NCI-H2196 treated with DMSO at 0.1 percent for 48 hours (cell line): ENCODE measurements around the gene XXYLT1.
"Not testable (repeated sequence)": the region's sequence is repeated elsewhere in the genome, so short reads cannot be mapped to it uniquely, and the experiment has no call there.

Experiments used
- DNase-seq: peaks from one replicate; lab custom pipeline; 2025; ENCODE audit not compliant: unreplicated experiment; lab: John Stamatoyannopoulos, UW

Gene XXYLT1

DNA sequence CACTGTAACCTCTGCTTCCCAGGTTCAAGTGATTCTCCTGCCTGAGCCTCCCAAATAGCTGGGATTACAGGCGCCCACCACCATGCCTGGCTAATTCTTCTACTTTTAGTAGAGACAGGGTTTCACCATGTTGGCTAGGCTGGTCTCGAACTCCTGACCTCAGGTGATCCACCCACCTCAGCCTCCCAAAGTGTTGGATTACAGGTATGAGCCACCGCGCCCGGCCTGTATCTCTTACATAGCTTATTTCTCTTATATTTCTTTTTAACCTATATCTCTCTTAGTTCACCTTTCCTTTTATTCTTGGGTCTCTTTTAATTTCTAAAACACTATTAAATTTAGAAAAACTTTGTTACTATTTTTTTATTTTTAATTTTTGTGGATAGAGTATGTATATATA is 42.1 kb downstream of the XXYLT1 start:
- not testable (repeated sequence) for DNase-seq

DNA sequence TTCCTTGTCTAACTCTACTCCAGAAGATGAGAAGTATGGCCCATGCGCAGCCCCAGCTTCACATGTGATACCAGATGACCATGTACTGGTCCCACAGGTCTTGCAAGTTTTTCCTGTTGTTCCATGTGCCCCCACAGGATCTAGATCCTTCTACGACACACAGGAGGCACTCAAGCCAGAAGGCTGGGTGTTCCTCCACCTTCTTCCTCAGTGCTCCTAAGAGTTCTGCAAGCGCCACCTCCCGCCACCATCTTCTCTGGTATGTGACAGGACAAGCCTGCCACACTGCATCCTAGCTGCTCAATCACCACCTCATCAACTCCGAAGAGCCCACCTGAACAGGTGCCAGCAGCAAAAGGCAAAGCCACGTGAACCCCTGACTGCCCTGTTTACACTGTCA is 43.1 kb downstream of the XXYLT1 start:
- DNase-seq = no peak

DNA sequence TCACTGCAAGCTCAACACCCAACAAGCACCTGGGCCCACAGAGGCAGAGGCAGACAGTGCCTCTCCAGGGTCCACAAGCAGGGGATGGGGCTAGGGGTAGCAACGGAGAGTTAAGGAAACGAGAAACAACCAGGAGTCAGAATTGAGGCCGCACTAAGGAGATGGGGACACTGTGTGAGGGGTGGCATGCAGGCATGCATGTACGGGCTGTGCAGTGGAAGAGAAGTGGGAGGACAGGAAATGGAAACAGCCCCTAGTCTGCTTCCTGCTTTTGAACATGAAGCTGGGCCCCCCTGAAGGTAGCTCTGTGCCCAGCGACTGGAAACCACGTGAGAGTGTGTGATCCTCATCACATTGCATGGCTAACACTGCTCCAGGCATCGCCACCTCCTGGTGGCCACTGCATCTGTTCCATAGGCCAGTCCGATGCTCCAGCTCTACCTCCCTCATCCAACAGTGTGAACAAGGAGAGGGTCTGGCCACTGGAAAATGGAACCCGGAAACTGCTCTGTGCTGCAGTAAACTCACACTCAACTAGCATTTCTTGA is 44.0 kb downstream of the XXYLT1 start:
- DNase-seq = no peak

DNA sequence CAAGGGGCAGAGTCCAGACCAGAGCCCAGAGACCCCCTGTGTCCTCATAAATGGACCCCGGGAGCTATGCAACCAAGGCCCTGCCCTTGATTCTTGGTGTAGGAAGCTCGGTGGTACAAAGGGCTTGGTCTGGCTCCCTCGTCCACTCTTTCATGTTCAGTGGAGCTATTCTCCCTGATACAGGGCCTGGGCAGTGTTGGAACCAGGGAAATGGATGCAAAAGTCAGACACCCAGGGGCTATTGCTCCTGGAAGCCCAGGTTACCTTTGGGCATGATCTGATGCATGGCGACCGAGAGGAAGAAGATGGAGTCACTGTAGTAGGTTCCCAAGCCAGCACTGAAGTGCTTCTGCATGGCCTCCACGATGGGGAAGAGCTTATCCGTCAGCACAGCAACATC is 44.5 kb downstream of the XXYLT1 start:
- DNase-seq = no peak

DNA sequence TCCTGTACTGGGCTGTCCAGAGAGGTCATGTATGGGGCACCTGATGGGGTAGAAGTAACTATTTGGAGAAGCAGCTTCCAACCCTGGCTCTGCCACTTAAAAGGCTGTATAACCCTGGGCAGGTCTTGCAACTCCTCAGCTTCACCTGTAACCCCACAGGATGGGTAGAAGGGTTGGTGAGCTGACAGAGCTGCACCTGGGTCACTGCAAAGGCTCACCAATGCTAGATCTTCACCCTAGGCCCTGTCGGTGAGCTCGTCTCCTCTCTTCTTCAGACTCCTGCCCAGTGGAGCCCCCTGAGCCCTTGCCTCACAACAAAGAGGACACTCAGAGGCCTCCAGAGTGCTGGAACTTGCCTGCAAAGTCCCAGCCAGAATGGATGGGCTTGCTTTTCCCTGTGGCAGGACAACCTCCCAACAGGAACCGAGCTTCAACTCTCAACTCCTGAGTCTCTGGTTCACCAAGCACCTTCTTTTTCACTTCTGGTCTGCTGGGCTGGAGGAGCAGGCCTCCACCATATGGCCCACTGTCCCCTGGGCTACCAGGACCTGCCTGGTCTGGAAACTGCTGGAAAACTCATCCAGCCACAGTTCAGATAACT is 45.9 kb downstream of the XXYLT1 start:
- no peak for DNase-seq

DNA sequence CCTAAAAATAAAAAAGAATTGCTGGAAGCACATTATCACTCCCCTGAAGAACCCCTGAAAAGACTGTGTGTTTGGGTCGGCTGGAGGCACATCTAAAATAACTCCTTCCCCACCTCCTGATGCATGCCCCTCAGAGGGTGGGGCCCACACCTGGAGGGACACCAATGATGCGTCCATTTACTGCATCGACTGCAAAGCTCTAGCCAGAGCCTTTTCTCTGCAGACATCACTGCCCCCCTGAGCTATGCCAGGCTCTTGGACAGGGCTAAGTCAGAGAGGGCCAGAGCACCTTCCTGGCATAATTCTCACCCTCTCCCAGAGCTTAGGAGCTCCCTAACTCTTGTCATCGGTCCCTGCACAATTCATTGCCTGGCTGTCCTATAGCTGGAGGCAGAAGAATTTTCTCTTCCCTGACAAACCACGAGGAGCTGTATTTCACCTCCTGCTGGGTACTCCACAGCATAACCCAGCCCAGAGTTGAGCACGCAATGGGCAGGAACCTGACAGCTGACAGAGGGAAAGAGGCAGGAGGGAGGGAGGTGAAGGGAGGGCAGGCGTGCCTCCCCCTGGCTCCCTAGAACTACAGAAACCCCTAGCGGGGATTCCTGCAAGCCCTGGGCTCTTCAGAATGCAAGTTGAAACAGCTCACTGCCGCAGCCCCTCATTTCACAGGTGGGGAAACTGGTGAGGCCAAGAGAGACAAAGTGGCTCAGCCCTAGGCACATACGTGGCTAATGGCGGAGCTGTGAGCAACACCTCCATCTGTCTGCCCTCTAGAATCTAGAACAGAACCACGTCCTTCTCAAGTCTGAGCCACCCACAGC is 46.6 kb downstream of the XXYLT1 start:
- no peak for DNase-seq

DNA sequence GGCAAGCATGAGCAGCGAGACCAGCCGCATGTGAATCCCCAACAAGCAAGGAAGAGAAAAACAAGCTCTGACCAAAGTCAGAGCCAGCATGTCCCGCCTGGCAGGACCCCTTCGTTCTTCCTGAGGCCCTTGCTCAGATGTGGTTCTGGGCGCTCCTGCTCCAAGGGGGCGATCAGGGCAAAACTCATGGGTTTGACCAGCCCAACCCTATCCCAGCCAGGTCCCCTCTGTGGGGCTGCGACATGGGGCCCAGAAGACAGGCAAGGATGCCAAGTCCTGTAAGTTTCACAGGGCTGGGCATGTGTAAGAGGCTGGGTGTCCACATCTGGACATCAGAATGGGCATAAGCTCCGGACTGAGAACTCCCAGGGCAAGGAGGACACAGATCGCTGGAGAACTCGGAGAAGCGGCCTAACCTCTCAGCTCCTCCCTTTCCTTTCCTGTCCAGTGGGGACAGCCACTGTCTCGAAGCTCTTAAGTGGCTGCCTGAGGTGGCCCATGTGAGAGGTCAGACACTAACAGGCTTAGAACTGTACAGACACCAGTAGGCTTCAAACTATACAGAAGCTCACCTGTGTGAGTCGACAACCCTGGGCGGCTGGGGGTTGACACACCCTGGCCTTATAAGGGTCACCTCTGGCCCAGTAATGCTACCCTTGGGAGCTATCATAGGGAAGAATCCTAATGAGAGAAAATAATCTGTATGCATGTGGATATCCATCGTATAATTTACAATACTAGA is 48.9 kb downstream of the XXYLT1 start:
- DNase-seq = no peak

DNA sequence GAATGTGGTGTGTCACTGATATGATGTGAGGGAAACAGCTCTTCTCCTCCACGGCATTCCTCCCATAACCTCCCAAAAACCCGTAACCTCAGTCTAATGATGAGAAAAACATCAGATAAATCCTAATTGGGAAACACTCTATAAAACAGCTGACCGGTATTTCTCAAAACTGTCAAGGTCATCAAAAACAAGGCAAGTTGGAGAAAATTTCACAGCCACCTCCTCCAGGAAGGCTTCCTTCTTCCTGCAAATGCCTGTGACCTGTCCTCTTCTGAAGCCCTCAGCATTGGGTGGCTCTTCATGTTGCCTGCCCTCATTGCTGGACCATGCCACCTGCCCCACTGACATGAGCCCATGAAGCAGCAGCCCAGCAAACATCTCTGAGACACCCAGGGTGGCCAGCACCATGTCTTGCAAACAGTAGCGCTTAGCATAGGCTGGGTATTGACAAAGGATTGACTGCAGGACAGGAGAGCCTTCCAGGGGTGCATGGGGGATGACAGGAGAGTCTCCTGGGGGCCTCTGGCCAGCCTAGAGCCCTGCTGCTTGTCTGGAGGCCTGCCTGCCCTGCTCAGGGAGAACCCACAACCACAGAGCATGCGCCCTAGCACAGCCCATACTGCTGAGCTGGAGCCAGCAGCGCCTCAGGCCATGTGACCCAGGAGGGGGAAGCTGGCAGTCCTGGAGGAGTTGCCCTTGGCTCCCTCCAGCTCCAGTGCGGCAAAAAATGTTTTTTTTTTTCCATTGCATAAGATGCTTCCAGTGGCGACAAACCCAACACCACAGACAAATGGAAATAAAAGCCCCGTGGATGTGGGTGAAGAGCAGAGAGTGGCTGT is 49.7 kb downstream of the XXYLT1 start:
- no peak for DNase-seq

DNA sequence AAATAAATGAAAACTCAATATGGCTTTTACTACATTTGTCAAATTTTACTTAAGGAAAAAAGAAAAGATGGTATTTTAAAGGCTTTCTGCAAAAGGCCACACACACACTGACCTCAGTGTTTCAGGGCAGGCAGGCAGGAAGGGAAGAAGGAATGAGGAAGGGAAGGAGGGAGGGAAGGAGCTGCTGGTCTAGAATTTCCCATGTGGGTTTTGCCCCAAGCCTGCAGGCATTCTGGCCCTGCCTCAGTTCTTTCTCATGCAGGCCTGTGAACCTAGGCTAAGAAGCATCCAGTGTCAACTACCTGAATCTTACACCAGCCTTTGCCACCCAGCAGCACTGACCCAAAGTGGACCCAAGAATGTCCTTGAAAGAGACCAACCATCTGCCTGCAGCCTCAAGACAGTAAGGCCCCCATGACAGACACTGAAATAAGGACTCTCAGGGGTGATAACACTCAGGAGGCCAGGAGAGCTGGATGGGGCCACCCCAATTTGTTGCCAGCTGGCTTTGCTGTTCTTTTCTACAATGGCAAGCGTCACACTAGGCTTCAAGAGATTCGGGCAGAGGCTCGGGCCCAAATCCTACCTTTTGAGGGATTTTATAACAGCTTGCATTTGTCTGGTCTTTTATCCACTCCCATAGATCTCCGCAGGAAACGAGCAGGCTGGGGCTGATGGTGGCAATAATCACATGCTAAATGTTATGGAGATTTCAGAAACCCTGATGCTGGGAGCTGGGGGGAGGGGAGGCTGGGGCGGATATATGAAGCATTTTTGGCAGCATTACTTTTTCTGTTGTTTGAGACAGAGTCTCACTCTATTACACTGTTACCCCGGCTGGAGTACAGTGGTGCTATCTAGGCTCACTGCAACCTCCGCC is 51.4 kb downstream of the XXYLT1 start:
- DNase-seq = no peak

DNA sequence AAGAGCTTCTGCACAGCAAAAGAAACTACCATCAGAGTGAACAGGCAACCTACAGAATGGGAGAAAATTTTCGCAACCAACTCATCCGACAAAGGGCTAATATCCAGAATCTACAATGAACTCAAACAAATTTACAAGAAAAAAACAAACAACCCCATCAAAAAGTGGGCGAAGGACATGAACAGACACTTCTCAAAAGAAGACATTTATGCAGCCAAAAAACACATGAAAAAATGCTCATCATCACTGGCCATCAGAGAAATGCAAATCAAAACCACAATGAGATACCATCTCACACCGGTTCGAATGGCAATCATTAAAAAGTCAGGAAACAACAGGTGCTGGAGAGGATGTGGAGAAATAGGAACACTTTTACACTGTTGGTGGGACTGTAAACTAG is 52.6 kb downstream of the XXYLT1 start:
- not testable (repeated sequence) for DNase-seq

DNA sequence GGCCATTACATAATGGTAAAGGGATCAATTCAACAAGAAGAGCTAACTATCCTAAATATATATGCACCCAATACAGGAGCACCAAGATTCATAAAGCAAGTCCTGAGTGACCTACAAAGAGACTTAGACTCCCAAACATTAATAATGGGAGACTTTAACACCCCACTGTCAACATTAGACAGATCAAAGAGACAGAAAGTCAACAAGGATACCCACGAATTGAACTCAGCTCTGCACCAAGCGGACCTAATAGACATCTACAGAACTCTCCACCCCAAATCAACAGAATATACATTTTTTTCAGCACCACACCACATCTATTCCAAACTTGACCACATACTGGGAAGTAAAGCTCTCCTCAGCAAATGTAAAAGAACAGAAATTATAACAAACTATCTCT is 55.4 kb downstream of the XXYLT1 start:
- not testable (repeated sequence) for DNase-seq

DNA sequence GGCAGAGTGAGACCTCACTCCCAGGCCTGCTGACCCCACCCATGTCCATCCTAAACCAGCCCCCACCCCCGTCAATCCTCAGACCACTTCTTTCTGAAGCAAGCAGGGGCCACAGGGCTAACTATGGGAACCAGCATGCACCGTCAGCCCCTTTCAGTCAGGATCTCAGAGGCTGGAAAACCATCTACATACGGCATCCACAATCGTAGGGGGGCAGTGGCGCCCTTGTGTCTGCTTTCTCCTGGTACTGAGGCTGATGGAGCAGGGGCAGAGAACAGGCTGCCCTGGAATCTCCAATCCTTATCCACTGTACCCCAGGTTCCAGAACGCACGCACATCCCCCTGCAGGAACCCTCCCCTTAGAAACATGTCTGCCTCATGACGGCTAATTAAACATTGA is 56.6 kb downstream of the XXYLT1 start:
- DNase-seq = no peak

DNA sequence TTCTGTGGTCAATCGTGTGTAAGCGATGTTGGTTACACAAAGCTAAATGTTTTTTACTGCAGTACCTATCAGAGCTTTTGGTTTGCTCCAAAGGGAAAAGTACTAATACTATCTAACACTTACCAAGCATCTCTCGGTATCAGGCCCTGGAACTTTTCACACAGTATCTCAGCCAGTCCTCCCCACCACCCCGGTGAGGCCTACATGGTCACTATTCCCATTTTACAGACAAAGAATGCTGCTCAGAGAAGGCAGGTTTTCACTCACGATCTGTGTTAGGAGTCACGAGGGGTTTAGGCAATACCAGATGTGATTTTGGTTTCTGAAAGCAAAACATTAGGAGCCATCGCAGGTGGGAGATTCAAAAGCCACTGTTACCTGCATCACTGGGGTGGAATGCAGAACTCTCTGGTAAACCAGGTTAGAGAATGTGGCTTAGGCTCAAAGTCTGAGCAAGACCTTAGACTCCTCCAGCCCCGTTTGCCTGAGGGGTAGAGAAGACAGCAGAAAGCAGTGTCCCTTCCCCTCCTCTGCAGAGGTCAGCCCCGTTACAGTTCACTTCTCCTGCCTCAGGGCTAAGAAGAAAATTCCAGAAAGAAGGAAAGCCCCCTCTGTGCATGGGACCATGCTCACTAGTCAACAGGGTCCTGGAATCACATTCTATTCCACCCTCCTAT is 57.2 kb downstream of the XXYLT1 start:
- no peak for DNase-seq

DNA sequence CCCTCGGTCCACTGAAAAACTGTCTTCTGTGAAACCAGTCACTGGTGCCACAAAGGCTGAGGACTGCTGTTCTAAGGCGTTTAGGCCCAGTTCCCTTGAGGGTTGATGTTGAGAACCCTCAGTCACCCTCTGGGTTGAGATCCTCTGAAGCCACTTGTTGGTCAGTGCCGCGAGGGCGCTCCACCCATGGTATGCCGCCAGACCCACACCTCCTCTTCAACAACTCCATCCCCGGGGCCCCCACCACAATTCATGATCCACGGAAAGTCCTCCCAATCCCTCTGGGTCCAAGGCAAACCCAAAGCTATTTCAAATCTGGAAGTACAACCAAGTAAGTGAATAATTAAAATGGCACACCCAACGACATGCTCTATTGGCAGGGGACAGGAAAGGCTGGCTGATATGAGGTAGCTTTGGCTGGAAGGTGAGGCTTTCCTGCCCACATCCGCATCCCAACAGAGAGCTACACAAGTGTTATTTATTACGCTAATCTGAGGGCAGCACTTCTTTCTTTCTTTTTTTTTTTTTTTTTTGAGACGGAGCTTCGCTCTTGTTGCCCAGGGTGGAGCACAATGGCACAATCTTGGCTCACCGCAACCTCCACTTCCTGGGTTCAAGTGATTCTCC is 58.1 kb downstream of the XXYLT1 start:
- no peak for DNase-seq

DNA sequence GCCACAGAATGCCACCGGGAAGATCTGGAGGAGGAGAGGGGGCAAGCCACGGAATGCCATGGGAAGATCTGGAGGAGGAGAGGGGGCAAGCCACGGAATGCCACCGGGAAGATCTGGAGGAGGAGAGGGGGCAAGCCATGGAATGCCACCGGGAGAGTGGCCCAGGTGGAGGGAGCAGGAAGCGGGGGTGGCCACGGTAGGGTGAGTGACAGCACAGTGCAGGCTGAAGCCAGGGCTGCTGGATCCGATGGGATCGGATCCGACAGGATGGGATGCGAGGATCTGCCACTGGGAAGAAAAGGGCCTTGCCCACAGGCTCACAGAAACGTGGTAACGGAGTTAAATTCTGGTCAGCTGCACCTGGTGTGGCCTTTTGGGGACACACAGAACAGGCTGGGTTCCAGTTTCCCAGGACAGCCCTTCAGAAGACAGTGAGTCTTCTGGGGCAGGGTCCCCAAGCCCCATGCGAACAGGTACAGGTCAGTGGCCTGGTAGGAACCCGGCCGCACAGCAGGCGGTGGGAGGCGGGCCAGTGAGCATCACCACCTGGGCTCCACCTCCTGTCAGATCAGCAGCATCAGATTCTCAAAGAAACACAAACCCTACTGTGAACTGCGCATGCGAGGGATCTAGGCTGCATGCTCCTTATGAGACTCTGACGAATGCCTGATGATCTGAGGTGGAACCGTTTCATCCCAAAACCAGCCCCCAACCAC is 58.8 kb downstream of the XXYLT1 start:
- no peak for DNase-seq

DNA sequence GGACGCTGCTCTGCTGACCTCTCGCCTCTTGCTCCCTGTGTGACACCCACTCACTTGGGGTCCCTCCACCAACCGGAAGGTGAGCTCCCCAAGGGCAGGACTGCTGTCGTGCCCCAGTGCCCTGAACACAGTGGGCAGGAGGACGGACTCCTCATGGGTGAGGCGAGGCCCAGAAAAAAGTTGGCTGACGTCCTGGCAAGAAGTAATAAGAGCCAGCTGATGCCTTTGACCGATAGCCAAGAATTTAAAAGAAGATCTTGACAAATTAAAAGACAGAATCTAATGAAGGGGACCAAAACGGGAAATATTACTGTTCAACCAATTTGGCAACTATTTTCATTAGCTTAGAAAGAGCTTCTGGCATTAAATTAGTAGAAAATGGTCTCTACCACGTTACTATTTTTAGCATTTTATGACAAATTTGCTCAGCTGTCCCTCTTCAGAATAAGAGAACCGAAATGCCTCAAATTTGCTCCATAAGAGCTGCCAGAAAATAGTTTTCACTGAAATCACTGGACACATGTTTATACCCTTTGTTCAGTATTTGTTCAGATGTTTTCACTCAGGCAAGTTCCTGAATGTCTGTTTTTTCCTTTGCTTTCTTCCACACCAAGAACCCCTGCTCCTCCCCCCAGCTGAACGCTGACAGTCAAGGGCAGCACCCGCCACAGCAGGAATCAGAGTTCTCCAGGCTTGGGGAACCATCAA is 60.5 kb downstream of the XXYLT1 start:
- DNase-seq = no peak

DNA sequence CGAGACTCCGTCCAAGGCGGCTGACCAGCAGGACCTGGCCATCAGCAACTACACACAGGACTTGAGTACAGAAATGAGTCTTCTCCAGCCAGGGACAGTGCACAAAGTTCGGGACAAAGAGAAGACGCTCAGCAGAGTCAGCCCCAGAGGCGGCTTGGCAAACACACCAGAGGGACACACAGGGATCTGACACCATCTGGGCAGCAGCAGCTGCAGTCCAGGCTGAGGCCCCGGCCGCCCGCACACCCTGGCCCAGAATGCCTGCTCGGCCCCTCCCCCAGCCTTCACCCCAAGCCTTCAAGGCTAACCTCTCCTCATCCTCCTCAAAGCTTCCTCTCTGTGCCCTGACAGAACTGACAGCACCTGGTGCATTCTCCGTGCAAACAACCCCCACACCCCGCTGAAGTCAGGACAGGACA is 61.1 kb downstream of the XXYLT1 start:
- DNase-seq = no peak
